GM12891 (cell line): ENCODE data around the gene MPV17.

Source experiments
- POLR2A ChIP-seq: IDR thresholded peaks from 2 replicates; pipeline ENCODE4 v1.6.1; 2011; ENCODE audit warnings: low read depth, low read length, control low read depth
- POLR2AphosphoS5 ChIP-seq: IDR thresholded peaks from 2 replicates; pipeline ENCODE4 v1.6.1; 2011; ENCODE audit warnings: low read depth, low read length, control low read depth
- SPI1 ChIP-seq: IDR thresholded peaks from 2 replicates; pipeline ENCODE4 v1.6.1; 2011; ENCODE audit warnings: low read depth, low read length, control low read depth

DNA sequence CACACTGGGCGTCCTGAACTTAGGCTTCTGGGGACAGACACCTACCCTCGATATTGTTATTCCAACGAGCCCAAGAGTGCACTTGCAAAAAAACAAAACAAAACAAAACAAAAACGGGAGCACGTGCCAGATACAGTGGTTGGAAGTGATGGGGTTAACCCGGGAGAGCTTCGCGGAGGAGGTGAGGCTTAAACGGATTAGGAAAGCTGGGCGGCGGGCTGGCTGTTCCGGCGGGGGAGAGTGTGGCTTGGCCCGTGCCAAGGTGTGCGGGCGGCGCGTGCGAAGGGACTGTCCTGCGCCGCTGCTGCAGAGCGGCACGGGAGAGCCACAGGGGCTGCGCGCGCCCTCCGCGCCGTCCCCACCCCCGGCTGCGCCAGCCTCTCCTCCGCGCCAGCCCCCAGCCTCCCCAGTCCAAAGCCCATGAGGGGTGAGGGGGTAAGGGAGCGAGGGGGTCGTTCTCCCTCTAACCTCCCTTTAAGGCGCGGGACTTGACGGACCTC lies 58.6 kb downstream of the MPV17 start:
- no peak for TF ChIP-seq POLR2A
- TF ChIP-seq SPI1 = no peak
- TF ChIP-seq POLR2AphosphoS5 = no peak
